LNCaP clone FGC (cell line): ENCODE measurements around the gene GRAMD1A.
"Not testable (repeated sequence)": the region's sequence is repeated elsewhere in the genome, so short reads cannot be mapped to it uniquely, and the experiment has no call there.

Experiments used
- DNase-seq: peaks from one replicate; pipeline ENCODE4 v3.0.0-alpha.2; 2011; ENCODE audit warnings: low read depth
- H3K4me3 ChIP-seq: 2 replicates; pipeline ENCODE4 v1.5.1; 2011; ENCODE audit warnings: mild to moderate bottlenecking, low read depth, low read length, control low read depth
- CTCF ChIP-seq: IDR thresholded peaks from 2 replicates; pipeline ENCODE4 v1.5.1; 2012; ENCODE audit warnings: mild to moderate bottlenecking; ENCODE audit not compliant: control insufficient read depth, insufficient read depth; ENCODE audit errors: extremely low read depth

Gene GRAMD1A

DNA sequence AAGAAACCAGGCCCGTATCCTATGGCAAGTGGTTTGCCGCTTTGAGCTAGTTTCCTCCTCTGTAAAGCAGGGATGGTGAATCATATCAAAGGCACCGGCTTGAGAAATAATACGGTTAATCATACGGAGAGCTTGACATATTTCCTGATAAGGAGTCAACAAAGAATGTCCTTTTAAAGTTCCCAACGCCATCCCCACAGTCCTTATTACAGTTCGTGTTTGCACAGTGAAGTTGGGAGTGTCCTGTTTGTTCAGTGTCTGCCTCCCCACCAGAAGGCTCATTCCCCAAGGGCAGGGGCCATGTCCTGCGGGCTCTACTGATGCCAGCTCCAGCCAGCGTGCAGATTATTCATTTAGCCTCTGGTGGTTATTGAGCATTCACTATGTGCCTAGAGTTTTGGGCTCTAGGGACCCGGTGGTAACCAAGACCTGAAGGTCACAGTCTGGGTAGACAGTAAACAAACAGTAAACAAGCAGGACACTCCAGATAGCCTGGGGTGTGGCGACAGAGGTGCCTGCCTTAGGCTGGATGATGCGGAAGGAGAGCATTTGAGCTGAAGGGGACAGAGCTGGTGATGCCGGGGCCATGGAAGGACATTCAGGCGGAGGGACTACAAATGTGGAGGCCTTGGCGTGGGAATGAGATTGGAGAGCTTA lies 6.3 kb downstream of the GRAMD1A start:
- no peak overlapping the region for H3K4me3 ChIP-seq
- TF ChIP-seq CTCF = no peak
- peak; percentile 84 for DNase-seq

GRCh38 chr19:35006999-35007365 lies 6.9 kb downstream of the GRAMD1A start:
- no peak overlapping the region for H3K4me3 ChIP-seq
- TF ChIP-seq CTCF = no peak
- DNase-seq = no peak

DNA sequence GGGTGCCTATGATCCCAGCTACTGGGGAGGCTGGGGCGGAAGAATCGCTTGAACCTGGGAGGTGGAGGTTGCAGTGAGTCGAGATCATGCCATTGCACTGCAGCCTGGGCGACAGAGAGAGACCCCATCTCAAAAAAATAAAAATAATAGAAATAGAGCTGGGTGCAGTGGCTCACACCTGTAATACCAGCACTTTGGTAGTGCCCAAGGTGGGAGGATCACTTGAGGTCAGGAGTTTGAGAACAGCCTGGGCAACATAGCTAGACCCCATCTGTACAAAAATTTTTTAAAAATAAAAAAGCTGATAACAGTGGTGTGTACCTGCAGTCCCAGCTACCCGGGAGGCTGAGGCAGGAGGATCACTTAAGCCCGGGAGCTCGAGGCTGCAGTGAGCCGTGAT lies 7.3 kb downstream of the GRAMD1A start:
- H3K4me3 ChIP-seq = not testable (repeated sequence)

GRCh38 chr19:35008891-35009341 lies 8.8 kb downstream of the GRAMD1A start:
- H3K4me3 ChIP-seq = no peak overlapping the region
- TF ChIP-seq CTCF = no peak
- DNase-seq = no peak

More for the DNA sequence above, 7.3 kb downstream of the GRAMD1A start:
- DNase-seq = not testable (repeated sequence)

DNA sequence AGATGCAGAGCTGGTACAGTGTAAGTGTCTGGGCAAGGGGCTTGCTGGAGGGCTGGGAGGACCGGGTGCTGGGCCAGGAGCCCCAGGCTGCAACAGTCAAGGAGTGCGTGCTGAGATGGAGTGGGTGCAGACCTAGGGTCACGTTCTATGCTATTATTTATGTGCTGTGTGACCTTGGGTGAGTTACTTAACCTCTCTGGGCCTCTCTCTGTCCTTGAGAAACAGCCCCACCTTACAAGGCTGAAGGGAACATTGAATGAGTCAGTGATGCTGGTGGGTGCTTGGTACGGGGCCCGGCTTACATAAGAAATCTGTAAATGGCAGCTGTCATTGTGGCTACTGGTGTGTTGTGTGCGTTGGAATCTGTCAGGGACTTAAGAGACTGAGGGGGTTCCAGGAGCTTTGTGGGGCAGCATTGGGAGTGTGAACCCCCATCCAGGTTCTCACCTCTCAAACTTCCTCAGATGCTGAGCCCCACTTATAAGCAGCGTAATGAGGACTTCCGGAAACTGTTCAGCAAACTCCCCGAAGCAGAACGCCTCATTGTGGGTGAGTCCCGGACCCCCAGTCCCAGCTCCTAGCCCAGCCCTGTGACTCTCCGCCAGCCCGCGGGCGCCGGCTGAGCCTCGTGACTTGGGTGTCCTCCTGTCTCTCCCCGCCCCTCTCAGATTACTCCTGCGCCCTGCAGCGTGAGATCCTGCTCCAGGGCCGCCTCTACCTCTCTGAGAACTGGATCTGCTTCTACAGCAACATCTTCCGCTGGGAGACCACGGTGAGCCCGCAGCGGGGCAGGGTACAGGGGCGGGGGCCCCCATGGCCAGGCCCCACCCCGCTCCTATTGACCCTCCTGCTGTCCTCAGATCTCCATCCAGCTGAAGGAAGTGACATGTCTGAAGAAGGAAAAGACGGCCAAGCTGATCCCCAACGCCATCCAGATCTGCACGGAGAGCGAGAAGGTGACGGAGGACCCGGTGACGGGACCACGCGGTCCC lies 9.6 kb downstream of the GRAMD1A start:
- DNase-seq = no peak
- H3K4me3 ChIP-seq = no peak overlapping the region
- no peak for TF ChIP-seq CTCF

GRCh38 chr19:35011091-35011689 lies 11.1 kb downstream of the GRAMD1A start:
- no peak for TF ChIP-seq CTCF
- H3K4me3 ChIP-seq = no peak overlapping the region
- DNase-seq = no peak
